Measurements from ENCODE around the gene PUS1. TPM values are rescaled to one million over a fixed set of nuclear protein-coding genes. Genes with fewer than 3 reads are reported as not detected.
A peak's percentile ranks its signal among the peaks of the same experiment; 100 is the strongest.

PUS1 gene
- total and polyA plus RNA-seq, 9 of the 15 experiments (the other 6 are each of a cell fraction or from before 2014, with no cell fraction given), result 1.9 to 90.8 (median 30.0) TPM

DNA sequence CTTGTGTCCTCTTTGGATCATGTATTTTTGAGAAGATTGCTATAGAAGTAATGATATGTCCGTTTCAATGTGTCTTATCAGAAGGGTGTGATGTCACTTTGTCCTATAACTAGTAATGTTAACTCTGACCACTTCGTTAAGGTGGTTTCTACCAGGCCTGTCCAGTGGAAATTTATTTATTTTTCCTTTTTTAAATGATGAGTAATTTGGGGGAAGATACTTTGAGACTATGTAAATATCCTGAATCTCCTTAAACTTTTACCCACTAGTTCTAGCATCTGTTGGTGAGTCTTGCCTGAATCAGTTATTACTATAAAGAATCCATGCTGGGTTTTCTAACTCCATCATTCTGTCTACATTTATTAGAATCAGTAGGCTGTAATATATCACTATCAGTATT is 36.0 kb downstream of the PUS1 start:
- WGBS (ENCODE audit: insufficient coverage, low coverage, missing lambda C conversion rate), result 12% methylated on average over 2 of the region's 2 CpGs
- DNase-seq (ENCODE audit: extremely low read depth in 1 of 4, low spot score in 3 of 4) (no peak), ATAC-seq (peak; percentile 34; the same call in 2 of the 3 replicates), FAIRE-seq (peak; percentile 11)
- Histone ChIP-seq H3K79me2 (ENCODE audit: control insufficient read depth, insufficient read depth, low read length) (peaks cover 83% of the 10 kb centered on the region), H3K27ac (ENCODE audit: extremely low read depth, low read depth, low read length) (no peak overlapping the region), H2AFZ (ENCODE audit: low read depth, low read length) (no peak overlapping the region), H3K4me2 (ENCODE audit: insufficient read depth, low read length) (no peak overlapping the region), H3K9ac (ENCODE audit: insufficient read depth in 1 of 2, low read depth in 2 of 2, low read length in 2 of 2) (no peak overlapping the region), H3K9me3 (replicated peaks; ENCODE audit: control insufficient read depth, insufficient read depth, low read depth, low read length) (no peaks in the 10 kb centered on the region), H4K20me1 (replicated peaks; ENCODE audit: control insufficient read depth, insufficient read depth, low read length) (peaks cover 23% of the 10 kb centered on the region), H3K9me1 (ENCODE audit: control insufficient read depth, insufficient read depth, low read length) (peaks cover 4% of the 10 kb centered on the region), H3K27me3 (ENCODE audit: control insufficient read depth in 2 of 2, insufficient read depth in 2 of 2, low read length in 2 of 2) (no peaks in the 10 kb centered on the region), H3K36me3 (ENCODE audit: control insufficient read depth, insufficient read depth, low read length) (peaks cover 48% of the 10 kb centered on the region), H3K4me3 (no peak overlapping the region), H3K4me1 (replicated peaks in 1 of 2; ENCODE audit: control insufficient read depth in 2 of 2, insufficient read depth in 2 of 2, low read length in 2 of 2) (peaks cover 0 to 5% of the 10 kb centered on the region in 2 experiments; a peak in 2 of 5 replicates)
- CTCF ChIA-PET (ENCODE audit: low intra/inter-chr PET ratio), result no interaction called here
- TF ChIP-seq HMBOX1 (IDR thresholded peaks at IDR 0.05), result peak; percentile 69; the same call in 1 of the 2 replicates
- no peak for TF ChIP-seq KLF16 (IDR thresholded peaks at IDR 0.05)
- peak; percentile 35; the same call in 1 of the 2 replicates for TF ChIP-seq ATF3 (IDR thresholded peaks at IDR 0.05)
- no peak for TF ChIP-seq ATF3 (CRISPR knock-in tag; conservative IDR thresholded peaks at IDR 0.05)
- no TSS peak for BruUV-seq (replicated peaks)
- intact Hi-C loops (cut with micrococcal nuclease), result no loop called here
- in situ Hi-C loops (cut with MboI), result no loop called here
- POLR2A ChIA-PET, result interaction anchor here (1.8 kb wide), 1 partner anchor 10 kb away, joined by 6 read pairs; no protein-coding TSS in a partner anchor
